NAMALWA (cell line): ENCODE results near the gene DTHD1.

Experiments
- DNase-seq: peaks from one replicate; pipeline ENCODE4 v3.0.0-alpha.2; 2015; ENCODE audit warnings: low spot score

Gene DTHD1

GRCh38 chr4:36348403-36348938 lies 67.1 kb downstream of the DTHD1 start:
- DNase-seq, result peak; percentile 24

- DNase-seq, result no peak
These were observed 68.6 kb downstream of the DTHD1 start for GRCh38 chr4:36349938-36350549.

DNA sequence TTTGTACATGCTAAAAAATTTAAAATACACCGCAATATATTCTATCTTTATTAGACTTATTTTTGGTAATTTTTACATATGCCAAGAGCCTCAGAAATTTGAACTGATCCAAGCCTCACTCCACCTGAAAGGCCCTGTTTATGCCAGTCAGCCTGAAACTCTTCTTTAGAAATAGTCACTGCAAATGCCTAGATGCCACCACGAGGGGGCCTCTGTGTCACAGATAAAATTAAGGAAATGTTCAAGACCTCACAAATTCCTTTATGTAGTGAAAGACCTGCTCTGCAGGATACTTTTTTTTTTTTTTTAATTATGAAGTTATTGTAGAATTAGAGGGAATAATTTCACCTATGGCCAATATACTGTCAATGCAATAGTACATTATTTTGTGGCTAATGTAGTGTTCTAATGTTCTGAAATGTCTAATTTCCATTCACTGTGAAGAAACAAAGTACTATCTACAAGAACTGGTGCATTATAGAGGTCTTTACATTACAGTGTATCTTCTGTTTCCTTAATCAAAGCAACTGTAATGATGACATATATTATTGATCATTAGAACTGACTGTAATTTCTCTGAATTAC lies 69.8 kb downstream of the DTHD1 start:
- DNase-seq, result peak; percentile 75

DNA sequence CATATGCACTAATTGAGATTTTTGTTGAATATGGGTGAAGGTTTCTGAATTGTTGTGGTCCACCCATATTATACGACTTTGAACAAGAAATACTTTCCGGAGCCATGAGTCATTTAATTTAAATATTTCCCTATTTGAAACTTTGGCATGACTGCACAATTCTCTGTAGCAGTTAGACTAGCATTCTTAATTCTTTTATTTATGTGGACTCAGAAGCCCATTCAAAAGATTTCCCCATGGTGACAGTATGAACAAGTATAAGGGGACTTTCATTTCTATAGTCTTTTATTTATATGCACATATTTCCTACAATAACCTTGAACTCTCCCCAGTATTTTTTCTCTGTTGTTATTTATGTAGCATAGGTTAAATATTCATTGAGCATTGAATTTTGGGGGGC lies 72.6 kb downstream of the DTHD1 start:
- no peak for DNase-seq

DNA sequence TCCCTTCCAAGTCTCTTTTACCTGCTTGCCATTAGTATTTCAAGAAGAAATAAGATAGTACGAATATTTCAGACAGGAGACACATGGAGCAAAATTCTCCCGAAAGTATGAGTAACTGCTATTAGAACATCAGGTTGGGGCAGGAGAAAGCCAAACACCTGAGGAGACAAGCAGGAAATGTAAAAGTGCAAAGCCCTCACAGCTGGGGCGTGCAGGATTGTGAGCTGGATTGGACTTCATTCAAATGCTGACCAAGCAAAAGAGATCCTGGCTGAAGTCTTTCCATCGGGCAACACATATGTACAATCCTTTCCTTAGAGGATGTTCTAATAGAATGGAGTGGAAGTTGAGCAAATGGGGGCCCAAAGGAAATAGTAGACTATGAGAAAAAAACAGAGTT lies 76.8 kb downstream of the DTHD1 start:
- no peak for DNase-seq

- no peak for DNase-seq
These were observed 79.3 kb downstream of the DTHD1 start for GRCh38 chr4:36360755-36361154.

- DNase-seq, result no peak
These were observed 81.6 kb downstream of the DTHD1 start for GRCh38 chr4:36363024-36363423.

DNA sequence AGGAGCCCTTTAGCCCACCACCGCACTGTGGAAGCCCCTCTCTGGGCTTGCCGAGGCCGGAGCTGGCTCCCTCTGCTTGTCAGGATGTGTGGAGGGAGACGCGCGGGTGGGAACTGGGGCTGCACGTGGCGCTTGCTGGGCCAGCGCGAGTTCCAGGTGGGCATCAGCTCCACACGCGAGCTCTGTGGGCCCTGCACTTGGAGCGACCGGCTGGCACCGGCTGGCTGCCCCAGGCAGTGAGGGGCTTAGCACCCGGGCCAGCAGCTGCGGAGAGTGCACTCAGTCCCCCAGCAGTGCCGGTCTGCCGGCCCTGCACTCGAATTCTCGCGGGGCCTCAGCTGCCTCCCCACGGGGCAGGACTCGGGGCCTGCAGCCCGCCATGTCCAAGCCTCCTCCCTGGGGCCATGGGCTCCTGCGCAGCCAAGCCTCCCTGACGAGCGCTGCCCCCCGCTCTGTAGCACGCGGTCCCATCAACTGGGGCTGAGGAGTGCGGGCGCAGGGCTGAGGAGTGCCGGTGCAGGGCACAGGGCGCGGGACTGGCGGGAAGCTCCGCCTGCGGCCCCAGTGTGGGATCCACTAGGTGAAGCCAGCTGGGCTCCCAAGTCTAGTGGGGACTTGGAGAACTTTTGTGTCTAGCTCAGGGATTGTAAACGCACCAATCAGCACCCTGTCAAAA lies 93.6 kb downstream of the DTHD1 start:
- no peak for DNase-seq

DNA sequence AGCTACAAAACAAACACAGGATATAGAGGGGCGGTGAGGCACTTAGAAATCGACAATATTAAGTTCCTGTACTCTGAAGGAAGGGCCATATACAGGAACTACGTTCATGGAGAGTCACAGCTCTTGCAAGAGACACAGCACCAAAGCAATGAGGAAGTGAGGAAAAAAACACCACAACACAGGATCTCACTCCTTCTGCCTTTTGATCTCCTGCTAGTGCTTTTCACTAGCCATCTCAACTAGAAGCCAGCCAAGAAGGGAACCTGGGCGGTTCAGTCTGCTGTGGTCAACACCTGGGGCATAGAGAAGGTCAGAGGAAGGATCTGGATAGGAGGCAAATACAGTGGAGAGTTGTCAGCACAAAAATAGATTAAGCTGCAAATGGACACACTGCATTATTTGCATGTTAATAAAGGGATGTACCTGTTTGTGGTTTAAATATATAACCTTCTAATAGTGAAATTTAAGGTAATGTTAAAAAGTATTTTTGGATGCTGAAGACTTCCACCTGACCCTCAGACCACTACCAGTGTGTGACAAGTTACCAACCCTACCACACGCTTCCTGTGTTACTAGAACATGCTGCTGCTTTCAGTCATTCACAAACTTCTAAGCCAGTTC lies 104.6 kb downstream of the DTHD1 start:
- peak; percentile 47 for DNase-seq

GRCh38 chr4:36386691-36387090 lies 105.3 kb downstream of the DTHD1 start:
- no peak for DNase-seq

DNA sequence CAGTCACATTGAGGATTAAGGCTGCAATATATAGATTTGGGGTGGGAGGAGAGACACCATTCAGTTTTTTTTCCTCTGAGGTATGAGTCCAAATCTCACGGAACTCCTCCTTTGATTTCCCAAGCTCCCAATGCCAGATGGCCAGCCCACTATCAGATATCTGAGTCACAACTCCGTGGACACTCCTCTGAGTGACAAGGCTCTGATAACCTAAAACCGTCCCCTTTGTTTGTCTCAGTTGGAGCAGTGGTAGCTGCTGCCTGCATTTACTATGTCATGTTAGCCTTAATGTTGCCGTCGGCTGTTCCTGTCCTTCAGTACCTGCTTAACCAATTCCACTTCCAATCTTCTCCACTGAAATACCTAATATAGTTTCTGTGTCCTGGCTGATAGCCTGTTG lies 107.3 kb downstream of the DTHD1 start:
- DNase-seq, result no peak

- DNase-seq, result no peak
These were observed 110.0 kb downstream of the DTHD1 start for GRCh38 chr4:36391411-36391810.

- no peak for DNase-seq
These were observed 110.6 kb downstream of the DTHD1 start for GRCh38 chr4:36392024-36392423.

DNA sequence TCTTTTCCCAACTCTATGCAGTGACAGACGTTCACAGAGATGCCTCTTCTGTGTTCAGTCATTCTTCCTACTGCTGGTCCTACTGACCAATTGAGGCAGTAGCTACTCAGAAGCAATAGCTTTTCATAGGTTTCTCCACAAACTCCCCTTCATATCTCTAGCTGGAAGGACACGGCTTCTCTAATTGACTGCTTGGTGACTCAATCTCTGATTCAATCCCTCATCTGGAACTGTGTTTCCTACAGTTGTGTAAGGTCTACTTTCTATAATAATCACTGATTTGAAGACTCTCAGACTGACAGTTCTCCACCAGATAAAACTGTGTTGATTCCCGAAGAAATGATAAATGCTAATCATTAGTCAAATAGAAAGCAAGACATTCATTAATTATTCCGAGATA lies 111.5 kb downstream of the DTHD1 start:
- no peak for DNase-seq
